ENCODE data around the gene GPHN.

The GPHN gene

DNA sequence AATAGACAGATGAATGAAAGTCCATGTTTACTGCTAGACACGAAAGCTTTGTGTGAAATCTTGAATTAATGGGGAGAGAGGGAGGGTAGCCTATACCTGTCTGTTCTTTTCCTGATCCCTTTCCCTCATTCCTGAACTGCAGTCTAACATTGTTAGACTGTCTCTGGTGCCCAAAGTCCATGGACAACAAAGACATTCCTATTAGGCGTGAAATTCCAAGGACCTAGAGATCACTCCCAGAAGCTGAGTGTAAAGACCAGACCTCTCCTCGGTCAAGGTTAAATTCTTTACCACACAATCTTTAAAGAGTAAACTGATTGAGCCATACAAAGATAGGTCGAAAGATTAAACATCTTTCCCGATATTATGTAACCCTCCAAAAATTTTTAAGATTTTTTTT is 410.6 kb downstream of the GPHN start:
- no peak for DNase-seq

DNA sequence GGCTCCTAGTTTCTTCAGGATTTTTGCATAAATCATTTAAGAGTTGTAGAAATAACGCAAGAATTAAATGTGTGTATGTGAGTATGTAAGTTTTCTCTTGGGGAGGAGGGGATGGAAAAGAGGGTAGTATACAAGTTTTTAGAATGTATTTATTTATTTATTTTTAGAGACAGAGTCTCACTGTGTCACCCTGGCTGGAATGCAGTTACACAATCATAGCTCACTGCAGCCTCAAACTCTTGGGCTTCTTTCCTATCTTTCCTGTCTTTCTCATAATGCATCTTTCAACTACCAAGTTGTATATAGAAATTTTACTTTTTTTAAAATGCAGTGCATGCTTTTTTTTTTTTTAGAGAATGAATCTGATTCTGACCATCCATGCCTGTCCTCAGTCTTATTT is 412.2 kb downstream of the GPHN start:
- no peak for DNase-seq

DNA sequence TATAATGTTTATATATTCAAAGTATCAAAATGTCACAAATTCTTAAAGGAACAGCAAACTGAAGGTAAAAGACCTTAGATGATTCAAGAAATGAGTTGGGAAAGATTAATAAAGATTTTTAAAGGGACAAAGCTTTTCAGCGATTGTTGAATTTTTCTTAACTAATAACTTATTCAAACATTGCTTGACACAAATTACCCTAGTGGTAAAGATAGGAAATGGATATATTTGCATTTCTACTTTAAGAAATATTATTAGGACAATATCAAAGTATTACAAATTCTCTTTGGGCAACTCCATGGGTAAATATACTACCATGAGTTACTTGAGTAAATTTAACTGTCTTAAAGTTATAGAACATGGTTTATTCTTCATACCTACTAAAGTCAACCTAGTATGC is 415.3 kb downstream of the GPHN start:
- no peak for DNase-seq

DNA sequence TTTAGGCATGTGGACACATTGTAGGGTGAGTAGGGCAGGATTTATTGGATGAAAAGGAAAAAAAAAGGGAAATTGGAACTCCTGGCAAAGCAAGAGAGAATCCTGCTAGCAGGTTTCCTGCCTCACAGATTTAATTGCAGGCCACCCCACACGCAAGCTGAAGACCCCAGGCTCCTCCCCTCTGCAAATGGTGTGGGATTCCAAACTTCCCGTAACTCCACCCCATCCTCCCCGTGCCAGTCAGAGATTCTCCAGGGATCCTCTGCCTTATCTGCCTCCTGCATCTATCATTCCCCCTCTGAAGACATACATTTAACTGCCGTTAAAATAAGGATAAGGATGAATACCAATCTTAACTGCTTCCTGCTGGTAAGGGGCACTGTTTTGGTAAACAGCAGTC is 431.5 kb downstream of the GPHN start:
- no peak for DNase-seq

DNA sequence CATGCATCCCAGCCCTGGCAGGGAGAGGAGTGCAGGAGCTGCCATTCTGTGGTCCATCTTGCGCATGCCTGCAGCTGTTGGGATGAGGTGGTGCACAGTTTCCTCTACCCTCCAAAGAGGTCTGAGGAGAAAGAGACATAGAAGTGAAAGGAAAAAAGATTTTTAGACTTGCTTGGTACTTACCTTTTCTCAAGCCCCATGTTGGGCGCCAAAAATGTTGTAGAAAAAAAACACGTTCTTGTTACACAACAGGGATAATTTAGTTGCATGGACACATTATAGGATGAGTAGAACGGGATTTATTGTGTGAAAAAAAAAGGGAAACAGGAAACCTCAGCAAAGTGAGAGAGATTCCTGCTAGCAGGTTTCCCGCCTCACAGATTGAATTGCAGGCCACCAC is 436.9 kb downstream of the GPHN start:
- no peak for DNase-seq

DNA sequence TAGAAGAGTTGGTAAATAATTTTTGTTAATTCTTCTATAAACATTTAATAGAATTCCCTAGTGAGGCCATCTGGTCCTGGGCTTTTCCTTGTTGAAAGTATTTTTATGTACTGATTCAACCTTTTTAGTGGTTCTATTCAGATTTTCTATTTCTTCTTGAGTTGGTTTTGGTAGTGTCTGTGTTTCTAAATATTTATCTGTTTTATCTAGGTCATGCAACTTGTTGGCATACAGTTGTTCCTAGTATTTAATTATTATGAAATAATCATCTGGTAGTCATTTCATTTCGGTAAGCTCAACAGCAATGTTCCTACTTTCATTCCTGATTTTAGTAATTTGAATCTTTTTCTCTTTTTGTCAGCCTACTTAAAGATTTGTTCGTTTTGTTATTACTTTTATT is 447.2 kb downstream of the GPHN start:
- no peak for DNase-seq

DNA sequence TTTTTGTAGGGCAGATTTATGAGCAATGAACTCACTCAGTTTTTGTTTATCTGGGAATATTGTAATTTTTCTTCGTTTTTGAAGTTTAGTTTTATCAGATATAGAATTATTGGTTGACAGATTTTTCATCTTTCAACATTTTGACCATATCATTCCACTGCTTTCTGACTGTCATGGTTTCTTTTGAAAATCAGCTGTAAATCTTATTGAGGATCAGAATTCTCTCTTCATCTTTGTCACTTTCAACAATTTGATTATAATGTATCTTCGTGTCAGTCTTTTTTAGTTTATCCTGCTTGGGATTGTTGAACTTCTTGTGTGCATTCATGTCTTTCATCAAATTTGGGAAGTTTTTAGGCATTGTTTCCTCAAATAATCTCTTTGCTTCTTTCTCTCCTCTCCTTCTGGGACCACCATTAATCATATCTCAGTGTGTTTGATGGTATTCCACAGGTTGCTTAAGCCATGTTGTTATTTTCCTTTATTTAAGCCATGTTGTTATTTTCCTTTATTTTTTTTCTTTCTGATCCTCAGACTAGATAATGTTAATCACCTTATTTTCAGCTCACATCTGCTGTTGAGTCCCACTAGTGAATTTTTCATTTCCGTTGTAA is 451.6 kb downstream of the GPHN start:
- DNase-seq = no peak

DNA sequence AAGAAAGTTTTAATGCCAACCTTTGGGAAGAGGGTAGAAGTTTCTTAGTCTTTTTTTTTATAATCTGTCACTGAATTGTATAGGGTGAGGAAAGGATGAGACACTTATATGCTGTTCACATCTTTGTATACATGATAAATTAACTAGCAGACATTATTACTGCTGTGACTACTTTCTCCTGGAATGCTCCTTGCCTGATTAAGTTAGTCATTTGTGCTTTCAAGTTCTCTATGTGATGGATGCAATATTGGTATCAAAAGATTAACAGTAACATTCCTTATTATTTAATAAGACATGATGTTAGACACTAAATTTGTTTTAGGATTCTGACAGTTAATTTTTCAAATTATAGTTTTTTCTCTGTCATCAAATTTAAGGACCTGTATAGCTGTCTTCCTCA is 457.9 kb downstream of the GPHN start:
- DNase-seq = no peak

DNA sequence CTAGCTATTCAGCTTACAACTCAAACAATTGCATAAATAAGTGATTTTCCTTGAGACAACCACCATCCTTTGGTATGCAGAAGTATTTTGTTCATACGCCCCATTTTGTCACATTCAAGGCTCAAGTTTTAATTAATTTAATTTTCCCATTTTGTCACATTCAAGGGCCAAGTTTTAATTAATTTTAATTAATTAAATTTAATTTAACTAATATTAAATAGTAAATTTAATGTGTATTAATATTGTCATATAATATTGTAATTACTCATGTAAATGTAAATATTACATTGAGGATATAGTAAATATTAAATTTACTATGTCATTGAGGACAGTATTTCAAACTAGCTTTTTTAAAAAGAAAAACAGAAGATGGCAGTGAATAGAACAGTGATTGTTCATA is 464.5 kb downstream of the GPHN start:
- no peak for DNase-seq

DNA sequence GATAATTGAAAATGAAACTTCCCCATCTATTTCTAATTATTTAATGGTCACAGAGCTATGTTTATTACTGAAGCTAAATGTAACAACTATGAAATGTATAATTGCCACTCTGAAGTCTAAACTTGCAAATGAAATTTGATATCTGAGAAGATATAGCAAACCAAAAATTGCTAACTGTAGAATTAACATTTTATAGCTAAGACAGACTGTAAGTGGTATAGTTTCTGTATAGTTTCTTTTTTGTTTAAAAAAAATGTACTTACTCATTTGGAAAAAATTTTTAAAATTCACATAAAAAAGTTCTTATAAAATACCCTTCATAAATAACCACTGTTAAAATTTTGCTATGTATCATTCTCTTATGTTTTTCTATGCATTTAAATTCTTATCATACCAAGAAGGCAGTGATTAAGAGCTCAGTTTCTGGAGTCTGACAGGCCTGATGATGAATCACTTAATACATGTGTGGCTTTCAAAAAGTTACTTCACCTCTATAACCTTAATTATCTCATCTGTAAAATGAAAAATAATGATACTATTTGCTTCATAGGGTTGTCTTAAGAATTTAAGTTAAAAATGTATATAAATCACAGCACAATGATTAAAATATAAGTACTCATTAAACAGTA is 466.6 kb downstream of the GPHN start:
- DNase-seq = no peak

DNA sequence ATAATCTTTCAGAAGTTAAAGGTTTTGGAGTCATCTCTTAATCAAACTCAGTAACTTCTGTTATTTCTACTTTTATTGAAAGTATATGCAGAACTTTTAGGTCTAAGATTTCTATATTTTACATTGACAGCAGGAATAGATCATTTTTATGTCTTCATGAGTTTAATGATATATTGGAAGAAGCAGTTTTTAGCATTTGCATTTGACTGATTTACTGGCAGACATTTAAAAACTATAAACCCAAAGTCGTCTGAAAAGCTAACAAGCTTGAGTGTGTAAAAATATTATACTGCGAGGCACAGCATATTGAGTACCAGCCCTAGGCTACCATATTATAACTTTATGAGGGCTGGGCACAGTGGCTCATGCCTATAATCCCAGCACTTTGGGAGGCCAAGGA is 467.3 kb downstream of the GPHN start:
- no peak for DNase-seq

DNA sequence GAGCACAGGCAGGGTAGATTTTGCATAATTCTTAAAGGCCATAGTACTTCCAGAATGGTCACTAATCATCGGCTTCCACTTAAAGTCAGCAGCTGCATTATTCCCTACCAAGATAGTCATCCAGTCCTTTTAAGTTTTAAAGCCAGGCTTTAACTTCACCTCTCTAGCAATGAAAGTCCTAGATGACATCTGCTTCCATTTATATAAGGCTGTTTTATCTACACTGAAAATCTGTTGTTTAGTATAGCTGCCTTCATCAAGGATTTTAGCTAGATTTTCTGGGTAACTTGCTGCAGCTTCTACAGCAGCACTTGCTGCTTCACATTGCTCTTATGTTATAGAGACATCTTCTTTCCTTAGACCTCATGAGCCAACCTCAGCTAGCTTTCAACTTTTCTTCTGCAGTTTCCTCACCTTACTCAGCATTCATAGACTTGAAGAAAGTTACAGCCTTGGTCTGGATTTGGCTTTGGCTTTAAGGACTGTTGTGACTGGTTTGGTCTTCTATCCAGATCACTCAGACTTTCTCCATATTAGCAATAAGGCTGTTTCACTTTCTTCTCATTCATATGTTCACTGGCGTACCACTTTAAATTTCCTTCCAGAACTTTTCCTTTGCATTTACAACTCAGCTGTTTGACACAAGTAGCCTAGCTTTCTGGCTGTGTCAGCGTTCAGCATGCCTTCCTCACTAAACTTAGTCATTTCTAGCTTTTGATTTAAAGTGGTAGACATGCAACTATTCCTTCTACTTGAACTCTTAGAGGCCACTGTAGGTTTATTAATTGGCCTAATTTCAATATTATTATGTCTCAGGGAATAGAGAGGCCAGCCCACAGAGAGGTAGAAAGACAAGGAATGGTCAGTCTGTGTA is 471.4 kb downstream of the GPHN start:
- DNase-seq = no peak

DNA sequence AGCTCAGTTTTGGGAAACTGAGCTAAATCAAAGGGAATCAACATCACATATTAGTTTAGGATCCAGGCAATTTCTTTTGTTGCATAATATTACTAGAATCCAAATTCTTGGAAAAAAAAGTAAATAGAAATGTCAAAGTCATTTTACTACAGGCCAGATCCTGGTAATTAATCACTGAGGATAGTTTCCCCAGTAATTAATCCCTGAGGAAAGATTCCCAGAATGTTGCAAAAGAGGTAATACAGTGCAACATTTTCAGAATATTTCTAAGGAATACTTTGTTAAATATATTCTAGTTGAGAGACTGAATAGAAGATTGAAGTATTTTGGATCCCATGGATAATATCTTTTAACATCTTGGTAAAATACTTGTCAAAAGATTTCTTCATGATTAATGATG is 474.3 kb downstream of the GPHN start:
- DNase-seq = no peak

DNA sequence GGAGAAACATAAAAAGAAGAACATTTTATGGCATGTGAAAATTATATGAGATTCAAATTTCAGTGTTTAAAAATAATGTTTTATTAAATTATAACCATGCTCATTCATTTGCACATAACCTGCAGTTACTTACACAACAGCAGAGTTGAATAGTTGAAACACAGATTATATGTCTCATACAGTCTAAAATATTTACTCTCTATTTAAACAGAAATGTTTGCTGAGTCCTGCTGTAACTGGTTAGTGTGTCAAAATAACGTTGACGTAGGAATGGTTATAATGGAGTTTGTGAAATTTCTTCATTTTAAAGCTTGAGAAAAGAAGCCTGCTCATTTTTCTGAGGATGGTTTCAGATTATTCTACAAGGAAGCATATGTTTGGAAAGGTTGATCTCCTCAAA is 484.8 kb downstream of the GPHN start:
- no peak for DNase-seq

DNA sequence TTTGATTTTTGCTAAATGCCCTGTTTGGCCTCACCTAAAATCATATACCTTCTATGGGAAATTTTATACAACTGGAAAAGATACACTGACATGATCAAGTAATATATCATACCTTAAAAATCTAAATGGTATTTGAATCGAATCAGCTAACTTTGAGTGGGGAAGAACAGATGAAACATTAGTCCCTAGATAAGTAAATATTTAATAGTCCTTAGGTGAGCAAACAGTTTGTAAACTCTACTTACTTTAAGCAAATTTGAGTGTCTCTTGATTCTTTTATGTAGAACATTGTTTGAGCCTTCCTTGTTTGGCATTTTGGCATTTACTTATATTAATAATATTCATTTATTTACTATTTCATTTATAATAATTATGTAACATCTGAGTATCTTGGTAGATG is 485.6 kb downstream of the GPHN start:
- DNase-seq = no peak

DNA sequence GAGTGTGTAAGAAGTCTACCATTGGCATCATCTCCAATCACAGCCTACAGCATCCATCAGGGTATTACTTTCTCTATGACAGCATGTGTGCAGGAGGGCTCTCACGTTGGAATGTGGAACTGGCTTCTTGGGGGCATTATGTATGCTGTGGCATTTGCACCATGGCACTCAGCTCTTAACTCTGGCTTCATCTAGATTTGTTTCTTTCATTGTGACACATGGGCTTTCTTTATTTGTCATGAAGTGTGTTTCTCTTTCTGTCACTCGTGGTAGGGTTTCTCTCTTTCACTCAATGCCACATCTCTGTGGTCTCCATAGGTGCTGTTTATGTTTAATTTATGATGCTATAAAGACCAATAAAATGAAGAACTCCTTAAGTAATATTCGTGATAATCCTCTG is 490.1 kb downstream of the GPHN start:
- no peak for DNase-seq

DNA sequence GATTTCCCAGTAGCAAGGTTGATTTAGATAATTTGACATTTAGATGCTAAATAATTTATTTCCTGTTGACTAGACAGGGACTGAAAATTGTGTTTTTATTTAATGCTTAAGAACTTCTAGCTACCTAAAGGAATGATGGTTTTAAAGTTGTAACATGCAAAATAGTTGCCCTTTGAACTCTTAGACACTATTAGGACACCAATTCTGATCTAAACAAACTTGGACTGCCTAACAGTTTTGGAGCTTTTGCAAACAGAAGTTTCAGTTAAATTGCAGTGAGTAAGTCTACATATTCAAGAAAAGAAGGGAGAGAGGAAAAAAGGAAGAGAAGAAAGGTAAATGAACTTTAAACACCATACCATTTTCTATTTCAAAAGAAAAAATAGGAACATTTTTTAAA is 492.0 kb downstream of the GPHN start:
- no peak for DNase-seq

DNA sequence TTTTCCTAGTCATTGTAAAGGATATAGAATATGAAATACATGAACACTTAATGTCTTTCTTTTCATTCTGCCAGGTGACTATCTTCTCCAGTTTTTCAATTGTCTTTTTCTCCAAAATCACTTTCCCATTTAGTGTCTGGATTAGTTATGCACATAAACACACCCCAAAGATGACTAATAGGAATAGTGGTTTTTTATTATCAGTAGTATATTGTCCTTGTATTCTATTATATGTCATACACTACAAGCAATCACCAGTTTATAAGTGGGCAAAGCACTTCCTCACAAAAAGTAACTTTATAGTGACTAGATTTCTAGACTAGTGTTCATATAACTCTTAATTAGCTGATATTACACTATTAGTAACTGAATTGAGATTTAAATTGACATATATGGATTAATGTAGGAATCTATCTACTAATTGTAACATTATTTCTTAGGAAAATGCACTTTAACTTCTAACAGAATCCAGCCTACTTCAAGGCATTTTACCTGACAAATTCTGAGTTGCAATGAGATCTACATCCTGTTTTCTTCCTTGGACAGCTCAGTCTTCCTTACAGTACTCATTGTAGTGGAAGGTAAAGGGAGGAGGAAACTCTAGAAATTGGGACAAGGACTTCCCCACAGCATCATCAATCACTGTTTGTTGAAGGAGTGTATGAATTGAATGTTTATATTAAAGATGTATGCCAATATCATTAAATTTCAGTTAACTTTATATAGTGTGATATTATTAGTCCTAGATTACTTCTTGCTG is 495.2 kb downstream of the GPHN start:
- no peak for DNase-seq

DNA sequence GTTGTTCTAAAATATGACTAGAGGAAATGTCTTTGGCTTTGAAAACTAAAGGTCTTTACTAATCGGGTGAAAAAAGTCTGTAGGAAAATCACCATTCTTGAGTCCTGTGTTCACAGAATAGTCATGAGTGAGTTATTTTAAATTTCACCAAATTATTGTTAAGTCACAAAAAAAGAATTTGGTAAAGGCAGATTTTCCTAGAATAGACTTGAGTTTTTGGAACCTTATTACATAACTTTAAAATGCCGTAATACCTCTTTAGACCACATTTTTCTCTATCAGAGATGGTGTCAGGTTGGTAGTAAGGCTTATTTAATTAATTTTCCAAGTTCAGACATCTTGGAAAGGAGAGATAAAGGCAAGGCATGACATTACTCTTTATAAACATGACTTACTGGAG is 496.6 kb downstream of the GPHN start:
- no peak for DNase-seq

DNA sequence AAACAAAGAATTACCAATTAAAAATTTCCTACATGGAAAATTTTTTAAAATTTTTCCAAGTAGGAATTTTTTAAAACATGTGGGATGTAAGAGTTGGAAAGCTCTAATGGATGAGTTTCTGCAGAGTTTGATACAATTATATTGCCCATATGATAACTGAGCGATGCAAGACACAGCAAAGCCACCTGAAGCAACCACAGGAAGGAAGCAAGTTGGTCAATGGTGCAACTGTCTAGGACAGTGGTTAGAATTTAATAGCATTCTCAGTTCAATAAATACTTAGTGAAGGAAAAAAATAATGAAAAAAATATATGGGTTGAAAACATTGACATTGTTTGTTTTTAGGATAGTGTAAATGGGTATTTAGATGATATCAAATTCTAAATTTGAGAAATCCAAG is 502.7 kb downstream of the GPHN start:
- no peak for DNase-seq

DNA sequence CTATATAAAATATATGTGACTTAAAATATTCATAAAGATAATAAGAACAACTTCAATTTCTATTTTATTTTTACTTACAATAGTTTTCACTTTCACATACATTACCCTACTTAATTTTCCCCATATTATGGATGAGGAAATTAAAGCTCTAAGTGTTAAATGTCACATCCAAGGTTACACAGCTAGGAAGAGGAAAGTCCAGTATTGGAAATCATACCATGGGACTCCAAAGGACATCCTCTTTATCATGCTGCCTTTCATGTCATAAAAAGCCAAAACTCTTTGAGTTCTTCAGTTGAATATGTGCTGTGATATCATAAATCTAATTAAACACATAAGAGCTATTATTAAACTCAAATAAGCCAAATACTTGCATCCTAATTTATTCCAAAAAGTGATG is 508.9 kb downstream of the GPHN start:
- no peak for DNase-seq

DNA sequence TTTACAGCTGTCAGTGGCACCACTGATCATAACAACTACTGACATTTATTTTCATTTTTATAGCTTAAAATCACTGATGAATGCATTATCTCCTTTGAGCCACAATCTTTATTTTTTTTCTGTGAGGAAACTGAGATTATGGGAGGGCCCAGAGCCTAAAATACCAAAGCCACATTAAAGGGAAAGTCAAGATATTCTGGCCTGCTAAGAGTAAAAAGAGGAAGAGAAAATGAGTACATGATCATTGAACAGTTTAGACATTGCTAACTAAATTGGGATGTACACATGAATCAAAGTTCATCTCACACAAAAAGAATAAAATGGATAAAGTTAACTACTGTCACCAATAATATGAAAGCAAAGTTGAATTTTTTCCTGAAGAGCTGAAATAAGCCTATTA is 510.8 kb downstream of the GPHN start:
- no peak for DNase-seq
